GM21367 (cell line): ENCODE measurements around the gene HEATR5A.
A peak's percentile ranks its signal among the peaks of the same experiment; 100 is the strongest.
"Not testable (repeated sequence)": the region's sequence is repeated elsewhere in the genome, so short reads cannot be mapped to it uniquely, and the experiment has no call there.

Source experiments
- ATAC-seq: cut with Tn5 transposase; IDR thresholded peaks from one replicate; pipeline ENCODE4 v1.9.1; 2021; ENCODE audit not compliant: unreplicated experiment

HEATR5A gene

DNA sequence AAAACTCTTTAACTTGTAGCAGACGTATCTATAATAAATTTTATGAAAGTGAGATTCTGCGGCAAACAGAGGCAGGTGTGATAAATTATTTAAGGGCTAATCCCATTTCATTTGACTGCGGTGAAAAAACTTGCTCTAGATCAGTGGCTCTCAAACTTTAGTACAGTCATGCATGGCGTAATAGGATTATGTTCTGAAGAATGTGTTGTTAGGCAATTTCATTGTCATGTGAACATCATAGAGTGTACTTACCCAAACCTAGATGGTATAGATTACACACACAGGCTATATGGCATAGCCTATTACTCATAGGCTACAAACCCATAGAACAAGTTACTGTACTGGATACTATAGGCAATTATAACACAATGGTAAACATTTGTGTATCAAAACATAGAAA is 83.7 kb downstream of the HEATR5A start:
- no peak for ATAC-seq

DNA sequence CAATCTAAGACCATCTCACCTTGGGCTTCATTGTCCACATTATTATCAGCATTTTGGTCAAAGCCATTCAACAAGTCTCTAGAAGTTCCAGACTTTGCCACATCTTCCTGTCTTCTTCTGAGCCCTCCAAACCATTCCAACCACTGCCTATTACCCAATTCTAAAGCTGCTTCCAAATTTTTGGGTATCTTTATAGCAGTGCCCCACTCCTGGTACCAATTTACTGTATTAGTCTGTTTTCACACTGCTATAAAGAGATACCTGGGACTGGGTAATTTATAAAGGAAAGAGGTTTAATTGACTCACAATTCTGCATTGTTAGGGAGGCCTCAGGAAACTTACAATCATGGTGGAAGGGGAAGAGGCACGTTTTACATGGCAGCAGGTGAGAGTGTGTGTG is 89.0 kb downstream of the HEATR5A start:
- not testable (repeated sequence) for ATAC-seq

DNA sequence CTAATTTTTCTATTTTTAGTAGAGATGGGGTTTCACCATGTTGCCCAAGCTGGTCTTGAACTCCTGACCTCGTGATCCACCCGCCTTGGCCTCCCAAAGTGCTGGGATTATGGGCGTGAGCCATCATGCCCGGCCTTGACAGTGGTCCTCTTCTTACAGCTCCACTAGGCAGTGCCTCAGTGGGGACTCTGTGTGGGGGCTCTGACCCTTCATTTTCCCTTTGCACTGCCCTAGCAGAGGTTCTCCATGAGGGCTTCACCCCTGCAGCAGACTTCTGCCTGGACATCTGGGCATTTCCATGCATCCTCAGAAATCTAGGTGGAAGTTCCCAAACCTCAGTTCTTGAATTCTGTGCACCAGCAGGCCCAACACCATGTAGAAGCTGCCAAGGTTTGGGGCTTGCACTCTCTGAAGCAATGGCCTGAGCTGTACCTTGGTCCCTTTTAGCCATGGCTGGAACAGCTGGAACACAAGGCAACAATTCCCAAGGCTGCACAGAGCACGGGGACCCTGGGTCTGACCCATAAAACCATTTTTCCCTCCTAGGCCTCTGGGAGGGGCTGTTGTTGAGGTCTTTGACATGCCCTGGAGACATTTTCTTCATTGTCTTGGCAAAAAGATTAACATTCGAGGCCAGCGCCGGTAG is 90.4 kb downstream of the HEATR5A start:
- ATAC-seq: not testable (repeated sequence)

DNA sequence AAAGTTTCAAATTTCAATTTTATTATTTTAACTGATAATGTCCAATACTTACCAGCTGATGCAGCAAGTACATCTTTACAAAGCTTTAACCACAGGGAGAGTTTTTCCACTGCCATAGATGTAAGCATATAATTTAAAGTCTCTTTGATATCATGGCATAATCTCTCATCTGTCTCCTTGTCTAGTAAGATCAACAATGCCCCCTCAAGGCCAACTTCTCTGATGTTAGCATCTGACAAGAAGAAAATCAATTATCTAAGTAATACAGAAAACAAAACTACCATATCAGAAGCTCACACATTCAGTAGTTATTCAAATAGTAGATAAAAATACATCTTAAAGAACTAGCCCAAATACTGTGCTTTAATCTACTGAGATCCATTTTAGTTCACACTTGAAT is 94.2 kb downstream of the HEATR5A start:
- ATAC-seq: no peak

DNA sequence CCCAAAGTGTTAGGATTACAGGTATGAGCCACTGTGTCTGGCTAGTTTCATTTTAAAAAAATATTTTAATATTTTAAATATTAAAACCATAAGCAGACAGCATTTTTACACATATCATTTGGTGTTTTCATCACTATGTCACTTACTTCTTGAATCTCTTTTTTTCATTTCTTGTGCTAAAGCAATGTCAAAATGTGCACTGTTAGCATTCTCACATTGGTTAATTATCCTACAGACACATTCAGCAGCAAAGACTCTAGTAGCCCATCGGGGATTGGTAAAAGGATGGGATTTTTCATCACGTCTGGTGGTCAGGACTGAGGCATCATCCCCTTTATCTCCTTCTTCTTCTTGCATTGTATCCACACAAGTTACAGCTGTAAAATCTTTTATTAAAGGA is 96.9 kb downstream of the HEATR5A start:
- no peak for ATAC-seq

DNA sequence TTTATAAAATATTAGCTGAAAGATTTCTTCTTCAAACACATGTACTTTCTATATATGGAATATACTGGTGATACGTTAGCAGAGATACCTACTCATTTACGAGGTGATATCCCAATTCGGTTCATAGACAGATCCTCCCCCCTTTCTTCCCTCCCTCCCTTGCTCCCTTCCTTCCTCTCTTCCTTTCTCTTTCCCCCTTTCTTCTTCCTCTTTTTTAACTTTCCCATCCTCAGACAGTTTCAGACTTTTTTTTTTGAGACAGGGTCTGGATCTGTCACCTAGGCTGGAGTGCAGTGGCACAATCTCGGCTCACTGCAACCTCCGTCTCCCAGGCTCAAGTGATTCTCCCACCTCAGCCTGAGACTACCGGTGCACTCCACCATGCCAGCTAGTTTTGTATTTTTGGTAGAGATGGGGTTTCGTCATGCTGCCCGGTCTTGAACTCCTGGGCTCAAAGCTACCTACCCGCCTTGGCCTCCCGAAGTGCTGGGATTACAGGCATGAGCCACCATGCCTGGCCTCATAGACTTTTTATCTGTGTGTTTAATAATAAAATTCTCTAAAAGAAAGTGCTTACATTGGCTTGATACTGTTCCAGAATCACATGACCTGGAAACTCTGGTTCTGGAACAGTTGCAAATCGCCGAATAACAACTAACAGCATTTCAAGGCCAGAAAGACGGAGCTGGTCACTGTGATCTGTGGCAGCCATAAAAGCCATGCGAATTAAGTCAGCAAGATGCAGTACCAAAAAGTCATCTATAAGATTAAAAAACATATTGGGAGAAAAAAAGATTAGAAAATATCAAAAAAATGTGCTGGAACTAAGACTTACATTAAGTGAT is 99.2 kb downstream of the HEATR5A start:
- no peak for ATAC-seq

DNA sequence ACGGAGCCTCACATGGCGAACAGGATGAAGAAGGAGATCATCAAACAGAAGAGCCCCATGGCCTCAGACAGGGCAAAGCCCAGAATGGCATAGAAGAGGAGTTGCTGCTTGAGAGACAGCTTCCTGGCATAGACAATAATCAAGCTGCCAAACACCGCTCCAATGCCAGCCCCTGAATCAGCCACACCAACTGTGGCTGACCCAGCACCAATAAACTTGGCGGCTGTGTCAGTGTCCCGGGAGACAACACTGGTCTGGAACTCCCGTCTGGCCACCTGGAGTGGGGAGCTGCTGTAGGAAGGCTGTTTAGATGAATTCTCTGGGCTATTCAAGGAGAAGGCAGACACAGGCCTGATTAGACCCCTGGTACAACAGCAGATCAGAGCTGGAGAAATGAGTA is 100.1 kb downstream of the HEATR5A start:
- ATAC-seq: no peak

DNA sequence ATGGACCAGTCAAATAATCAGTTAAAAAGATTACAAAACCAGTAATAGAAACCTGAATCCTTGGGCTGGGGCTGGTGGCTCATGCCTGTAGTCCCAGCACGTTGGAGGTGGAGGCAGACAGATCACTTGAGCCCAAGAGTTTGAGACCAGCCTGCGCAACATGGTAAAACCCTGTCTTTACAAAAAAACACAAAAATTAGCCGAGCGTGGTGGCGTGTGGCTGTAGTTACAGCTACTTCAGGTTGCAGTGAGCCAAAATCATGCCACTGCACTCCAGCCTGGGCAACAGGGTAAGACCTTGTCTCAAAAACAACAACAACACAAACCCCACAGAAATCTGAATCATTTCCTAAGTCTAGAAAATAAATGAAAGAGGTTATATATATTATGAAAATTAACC is 100.6 kb downstream of the HEATR5A start:
- no peak for ATAC-seq

DNA sequence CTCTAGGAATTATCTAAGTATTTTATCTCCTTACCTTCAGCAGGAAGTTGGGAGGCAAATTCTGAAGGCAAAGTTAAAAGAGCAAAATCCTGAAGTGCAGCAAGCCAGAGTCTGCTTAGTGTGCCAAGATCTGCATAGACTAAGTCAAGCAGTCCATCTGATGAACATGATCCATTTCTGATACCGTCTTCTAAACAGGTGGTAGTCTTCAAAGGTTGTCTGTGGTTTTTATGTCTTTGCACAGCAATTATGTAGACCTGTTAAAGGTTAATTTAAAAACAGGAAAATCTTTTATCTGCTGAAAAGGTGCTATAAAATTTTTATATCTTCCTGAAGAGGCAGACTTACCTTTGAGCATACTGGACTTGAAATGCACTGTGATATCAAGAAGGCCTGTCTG is 107.4 kb downstream of the HEATR5A start:
- ATAC-seq: no peak

DNA sequence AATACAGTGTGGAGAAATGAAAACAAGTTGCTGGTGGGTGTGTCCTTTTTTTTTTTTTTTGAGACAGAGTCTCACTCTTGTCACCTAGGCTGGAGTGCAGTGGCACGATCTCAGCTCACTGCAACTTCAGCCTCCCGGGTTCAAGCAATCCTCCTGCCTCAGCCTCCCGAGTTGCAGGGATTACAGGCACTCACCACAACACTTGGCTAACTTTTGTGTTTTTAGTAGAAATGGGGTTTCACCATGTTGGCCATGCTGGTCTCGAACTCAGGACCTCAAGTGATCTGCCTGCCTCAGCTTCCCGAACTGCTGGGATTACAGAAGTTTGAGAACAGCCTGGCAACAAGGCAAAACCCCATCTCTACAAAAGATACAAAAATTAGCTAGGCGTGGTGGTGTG is 108.0 kb downstream of the HEATR5A start:
- not testable (repeated sequence) for ATAC-seq

DNA sequence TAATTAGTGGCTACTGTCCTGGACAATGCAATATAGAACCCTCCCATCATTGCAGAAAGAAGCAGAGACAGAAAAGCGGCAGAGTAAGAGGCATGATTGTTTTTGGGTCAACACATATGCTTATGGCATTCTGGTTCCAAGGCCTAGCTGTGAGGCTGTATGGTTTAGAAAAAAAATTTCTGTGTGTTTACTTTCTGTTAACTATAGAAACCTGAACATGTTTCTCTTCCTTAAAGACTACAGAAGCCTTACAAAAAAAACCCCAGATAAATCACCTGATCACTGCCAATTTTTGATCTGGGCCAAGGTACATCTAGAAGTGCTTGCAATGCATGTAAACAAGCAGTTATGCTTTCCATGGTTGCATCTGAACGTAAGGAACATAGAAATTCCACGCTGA is 112.7 kb downstream of the HEATR5A start:
- no peak for ATAC-seq

DNA sequence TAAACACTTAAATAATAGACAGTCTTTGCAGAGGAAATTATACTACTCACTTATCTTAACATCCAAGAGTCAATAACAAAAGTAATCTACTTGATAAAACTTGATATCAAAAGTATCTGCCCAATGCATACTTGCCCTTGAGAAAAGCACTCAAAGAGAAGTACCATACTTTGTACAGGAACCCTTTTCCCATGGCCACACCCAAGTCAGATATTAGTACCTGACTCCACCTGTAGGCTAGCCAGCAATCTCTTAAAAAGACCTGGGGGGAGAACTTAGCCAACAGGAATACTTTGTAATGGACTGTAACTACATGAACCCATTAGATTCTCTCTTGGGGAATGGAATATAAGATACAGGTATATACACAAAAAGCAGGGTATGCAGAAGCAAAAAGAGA is 113.2 kb downstream of the HEATR5A start:
- ATAC-seq: no peak

DNA sequence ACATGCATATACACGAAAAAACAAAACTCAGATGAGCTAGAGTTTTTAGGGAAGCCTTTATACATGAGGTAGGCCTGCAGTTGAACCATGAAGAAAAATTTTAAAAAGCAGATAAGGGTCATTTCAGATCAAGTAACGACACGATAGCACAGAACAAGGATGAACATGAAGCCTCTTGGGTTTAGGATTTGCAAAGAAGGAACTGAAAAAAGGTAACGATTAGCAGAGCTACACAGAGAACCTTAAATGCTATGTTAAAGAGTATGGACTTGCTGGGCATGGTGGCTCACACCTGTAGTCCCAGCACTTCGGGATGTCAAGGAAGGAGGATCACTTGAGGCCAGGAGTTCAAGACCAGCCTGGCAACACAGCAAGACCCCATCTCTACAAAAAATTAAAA is 116.7 kb downstream of the HEATR5A start:
- no peak for ATAC-seq

DNA sequence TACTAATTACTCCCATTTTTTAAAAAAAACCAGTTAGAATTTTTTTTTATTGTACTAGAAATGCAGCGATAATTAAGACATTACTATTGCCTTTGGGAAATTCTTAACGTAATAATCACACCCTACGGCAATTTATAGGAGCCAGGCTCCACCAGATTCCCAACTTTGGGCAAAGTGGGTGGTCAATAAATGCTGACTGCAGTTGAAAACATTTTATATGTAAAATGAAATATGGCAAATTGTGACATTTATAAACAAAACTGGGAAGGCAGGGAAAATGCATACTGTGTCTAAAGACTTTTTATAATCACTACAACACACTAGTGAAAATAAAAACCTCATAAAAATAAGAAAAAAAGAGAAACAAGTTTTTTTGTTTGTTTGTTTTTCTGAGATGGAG is 119.5 kb downstream of the HEATR5A start:
- ATAC-seq: no peak

DNA sequence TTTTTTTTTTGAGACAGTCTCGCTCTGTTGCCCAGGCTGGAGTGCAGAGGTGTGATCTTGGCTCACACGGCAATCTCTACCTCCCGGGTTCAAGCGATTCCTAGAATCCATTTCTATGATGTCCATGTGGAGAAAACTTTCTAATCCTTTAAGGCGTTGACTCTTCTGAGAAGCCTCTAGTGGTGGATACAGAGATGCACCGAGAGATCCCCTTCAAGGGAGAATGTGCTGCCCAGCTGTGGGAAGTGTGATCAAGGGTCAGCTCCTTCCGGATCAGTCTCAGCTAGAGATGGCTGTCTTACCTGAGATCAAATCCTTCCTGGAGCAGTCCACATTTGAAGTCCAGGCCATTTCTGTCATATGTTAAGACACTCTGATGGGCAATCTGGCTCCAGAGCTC is 120.1 kb downstream of the HEATR5A start:
- no peak for ATAC-seq

DNA sequence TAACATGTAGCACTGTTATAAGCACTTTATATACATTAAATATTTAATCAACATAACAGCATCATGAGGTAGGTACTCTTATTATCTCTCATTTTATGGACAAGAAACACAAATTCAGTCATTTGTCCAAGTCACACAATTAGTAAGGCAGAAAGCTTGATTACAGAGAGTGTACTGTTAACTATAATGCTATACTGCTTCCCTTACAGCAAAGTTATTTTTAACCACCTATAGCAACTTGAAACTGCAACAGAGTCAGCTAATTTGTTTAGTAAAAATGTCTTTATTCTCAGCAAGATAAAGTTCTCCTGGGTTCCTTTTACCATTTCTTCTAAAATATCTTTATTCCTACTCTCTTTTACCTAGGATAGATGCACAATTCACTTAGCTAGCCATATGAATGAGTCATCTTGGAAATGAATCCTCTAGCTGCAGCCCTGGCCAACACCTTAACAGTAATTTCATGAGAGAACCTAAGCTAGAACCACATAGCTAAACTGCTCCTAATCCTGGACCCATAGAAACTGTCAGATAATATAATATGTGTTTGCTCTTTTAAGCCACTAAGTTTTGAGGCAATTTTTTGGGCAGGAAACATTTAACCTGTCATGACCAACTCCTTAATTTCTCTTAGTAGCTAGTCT is 122.5 kb downstream of the HEATR5A start:
- peak; percentile 53 for ATAC-seq

DNA sequence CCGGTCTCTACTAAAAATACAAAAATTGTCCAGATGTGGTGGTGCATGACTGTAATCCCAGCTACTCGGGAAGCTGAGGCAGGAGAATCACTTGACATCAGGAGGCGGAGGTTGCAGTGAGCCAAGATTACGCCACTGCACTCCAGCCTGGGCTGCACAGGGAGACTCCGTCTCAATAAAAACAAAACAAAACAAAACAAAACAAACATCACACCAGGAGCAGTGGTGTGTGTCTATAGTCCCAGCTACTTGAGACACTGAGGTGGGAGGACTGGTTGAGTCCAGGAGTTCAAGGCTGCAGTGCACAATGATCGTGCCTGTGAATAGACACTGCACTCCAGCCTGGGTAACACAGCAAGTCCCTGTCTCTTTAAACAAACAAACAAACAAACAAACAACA is 123.2 kb downstream of the HEATR5A start:
- no peak for ATAC-seq

DNA sequence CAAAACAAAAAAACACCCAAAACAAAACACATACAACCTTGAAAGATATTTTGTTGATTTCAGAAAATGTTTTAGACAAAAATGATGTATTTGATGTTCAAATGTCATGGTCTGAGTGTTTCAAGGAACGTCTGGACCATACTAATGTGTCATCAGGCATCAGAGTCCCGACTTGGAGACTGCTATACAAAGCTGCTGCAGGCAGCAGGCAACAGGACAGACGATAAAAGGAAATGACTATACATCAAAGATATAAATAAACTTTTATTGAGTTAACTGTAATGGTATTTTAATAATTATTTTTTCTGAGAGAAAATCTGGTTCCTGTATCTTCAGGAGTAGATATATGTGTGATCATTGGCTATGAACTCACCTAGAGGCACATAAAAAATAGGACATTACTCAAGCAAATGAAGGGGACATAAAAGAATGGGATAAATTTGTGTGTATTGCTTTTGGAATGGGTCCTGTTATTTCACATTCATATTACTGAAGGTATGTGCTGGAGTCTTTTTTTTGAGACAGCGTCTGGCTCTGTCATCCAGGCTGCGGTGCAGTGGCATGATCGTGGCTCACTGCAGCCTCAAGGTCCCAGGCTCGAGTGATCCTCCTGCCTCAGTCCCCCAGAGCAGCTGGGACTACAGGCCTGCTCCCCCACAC is 125.5 kb downstream of the HEATR5A start:
- ATAC-seq: no peak

DNA sequence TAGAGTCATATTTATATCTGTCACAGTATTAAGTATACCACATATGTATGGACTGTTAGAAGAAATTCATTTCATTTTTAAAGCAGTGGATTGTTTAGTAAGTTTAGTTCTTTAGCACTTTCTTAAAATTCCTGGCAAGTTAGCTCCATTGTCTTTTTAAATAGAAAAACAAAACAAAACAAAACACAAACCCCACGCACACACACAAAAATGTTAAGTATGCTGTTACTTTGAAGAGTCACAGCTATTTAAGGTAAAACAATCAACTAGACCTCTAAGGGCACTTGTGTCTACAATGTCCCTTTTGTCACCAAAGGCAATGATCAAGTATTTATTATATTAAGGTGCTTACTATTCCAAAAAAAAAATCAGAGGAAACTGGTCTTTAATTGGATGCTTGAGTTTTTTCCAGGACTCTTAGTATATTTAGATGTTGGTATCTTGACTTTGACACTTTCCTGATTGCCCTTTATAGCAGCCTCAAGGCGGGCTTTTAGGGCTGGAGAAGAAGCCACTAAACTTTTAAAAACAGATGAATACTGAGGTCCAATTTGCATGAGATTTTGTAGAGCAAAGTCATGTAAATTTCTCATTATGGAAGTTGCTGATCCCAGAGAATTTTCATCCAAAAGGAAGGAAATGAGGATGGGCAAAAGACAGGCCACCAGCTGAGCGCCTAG is 127.3 kb downstream of the HEATR5A start:
- ATAC-seq: no peak

DNA sequence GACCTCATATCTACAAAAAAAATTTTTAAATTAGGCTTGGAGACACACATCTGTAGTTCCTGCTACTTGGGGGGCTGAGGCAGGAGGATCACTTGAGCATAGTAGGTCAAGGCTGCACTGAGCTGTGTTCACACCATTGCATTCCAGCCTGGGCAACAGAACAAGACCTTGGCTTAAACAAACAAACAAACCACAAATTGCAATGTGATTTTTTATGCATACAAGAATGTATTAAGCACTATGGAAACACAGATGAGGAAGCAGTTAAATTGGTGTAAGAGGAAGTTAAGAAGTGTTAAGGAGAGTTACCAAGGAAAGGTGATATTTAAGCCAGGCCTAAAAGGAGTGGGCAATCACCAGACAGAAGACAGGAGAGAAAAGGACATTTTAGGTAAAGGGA is 129.1 kb downstream of the HEATR5A start:
- ATAC-seq: no peak
